Measurements from ENCODE around the gene SLC25A33. TPM values are rescaled to one million over a fixed set of nuclear protein-coding genes. Genes with fewer than 3 reads are reported as not detected.

SLC25A33 gene, protein sequence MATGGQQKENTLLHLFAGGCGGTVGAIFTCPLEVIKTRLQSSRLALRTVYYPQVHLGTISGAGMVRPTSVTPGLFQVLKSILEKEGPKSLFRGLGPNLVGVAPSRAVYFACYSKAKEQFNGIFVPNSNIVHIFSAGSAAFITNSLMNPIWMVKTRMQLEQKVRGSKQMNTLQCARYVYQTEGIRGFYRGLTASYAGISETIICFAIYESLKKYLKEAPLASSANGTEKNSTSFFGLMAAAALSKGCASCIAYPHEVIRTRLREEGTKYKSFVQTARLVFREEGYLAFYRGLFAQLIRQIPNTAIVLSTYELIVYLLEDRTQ
- total RNA-seq: 12.3 and 12.5 TPM in 2 replicates
- polyA plus RNA-seq: 10.4 and 12.2 TPM in 2 replicates

DNA sequence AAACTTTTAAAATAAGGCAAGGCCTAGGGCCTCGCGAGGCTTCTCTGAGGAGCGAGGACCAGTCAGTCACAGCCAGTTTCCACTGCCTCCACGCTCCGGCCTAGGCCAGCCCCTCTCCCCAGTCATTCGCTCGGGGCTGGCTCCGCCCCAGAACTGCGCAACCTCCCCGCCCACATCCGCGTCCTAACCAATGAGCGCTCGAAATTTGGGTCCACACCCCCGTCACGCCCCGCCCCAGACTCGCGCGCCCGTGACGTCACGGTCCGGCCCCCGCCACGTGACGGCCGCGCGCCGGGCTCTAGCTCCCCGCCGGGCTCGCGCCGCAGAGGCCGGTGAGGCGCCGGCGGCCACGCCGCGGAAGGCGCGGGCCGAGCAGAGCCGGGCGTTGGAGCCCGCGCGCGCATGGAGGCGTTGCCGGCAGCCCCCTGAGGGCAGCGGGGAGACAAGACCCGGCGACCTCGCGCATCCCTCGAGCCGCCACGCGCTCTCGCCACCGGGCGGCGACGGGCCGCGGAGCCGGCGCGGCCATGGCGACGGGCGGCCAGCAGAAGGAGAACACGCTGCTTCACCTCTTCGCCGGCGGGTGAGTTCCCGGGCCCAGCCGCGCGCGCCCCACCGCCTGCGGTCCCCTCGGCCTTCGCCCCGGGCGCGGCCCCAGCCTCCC lies at the start of gene SLC25A33:
TSS of gene SLC25A33 (plus strand) at position 301 of the 664 bp plus-strand sequence. CDS start at position 528, 227 bp downstream.
- H3K4me3 ChIP-seq: peak within 1 kb of the TSS; percentile 71
- H3K27ac ChIP-seq: peak within 1 kb of the TSS; percentile 92
- H3K27me3 ChIP-seq: no peaks in the 10 kb centered on the region
- TF ChIP-seq, protein P1, sequence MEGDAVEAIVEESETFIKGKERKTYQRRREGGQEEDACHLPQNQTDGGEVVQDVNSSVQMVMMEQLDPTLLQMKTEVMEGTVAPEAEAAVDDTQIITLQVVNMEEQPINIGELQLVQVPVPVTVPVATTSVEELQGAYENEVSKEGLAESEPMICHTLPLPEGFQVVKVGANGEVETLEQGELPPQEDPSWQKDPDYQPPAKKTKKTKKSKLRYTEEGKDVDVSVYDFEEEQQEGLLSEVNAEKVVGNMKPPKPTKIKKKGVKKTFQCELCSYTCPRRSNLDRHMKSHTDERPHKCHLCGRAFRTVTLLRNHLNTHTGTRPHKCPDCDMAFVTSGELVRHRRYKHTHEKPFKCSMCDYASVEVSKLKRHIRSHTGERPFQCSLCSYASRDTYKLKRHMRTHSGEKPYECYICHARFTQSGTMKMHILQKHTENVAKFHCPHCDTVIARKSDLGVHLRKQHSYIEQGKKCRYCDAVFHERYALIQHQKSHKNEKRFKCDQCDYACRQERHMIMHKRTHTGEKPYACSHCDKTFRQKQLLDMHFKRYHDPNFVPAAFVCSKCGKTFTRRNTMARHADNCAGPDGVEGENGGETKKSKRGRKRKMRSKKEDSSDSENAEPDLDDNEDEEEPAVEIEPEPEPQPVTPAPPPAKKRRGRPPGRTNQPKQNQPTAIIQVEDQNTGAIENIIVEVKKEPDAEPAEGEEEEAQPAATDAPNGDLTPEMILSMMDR (IDR thresholded peaks at IDR 0.05; ENCODE audit: low read depth, low read length): no peak
- no peaks in the 10 kb centered on the region for H3K9me3 ChIP-seq (ENCODE audit: low read depth)
- peak; percentile 97 to 99 for DNase-seq (ENCODE audit: low read depth in 1 of 2, low spot score in 1 of 2)
- peaks cover 17% of the 10 kb centered on the region for H3K4me1 ChIP-seq (ENCODE audit: low read depth)
- H3K36me3 ChIP-seq: no peaks in the 10 kb centered on the region

DNA sequence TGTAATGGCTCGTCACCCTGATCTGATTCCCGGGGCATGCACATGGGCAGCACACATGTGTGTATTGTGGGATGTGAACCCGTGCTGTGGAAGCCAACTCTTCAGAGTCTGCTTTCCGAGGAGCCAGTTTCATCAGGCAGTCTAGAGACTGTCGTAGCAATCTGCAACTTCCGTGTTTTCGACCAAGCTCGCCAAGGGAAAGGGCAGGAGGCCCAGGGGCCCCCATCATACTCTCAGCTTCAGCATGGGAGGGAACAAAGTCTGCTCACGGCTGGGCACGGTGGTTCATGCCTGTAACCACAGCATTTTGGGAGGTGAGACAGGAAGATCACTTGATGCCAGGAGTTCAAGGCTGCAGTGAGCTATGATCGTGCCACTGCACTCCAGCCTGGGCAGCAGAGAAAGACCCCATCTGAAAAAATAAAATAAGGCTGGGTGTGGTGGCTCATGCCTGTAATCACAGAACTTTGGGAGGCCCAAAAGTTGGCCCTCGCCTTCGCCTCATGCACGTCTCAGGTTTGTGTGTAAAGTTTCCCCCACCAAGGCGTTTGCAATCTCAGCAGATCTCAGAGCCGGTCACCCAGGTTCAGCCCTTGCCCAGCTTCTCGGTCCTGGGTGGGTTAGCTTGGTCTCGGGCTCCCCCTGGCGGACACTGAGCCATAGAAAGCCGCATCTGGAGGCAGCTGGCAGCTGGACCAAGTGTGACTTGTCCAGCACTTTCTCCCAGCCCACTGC lies 48.5 kb upstream of the SLC25A33 start:
- TF ChIP-seq, protein P1 (IDR thresholded peaks at IDR 0.05; ENCODE audit: low read depth, low read length): peak; percentile 85

DNA sequence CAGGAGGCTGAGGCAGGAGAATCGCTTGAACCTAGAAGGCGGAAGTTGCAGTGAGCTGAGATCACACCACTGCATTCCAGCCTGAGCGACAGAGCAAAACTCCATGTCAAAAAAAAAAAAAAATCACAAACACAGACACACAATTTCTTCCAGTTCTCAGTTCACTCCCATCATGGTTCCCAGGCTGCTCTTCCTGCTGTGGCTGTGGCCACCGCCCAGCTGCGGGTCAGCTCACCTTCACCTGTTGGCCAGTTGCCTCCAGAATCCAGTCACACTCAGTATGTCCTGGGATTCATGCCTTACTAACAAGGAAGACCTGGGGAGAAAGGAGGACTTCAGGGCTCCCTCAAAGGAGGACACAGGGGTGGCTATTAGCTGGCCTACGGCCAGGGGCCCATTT lies 45.9 kb upstream of the SLC25A33 start:
- Histone ChIP-seq H3K36me3 (no peaks in the 10 kb centered on the region), H3K27ac (no peak overlapping the region), H3K4me1 (ENCODE audit: low read depth) (no peaks in the 10 kb centered on the region), H3K9me3 (ENCODE audit: low read depth) (no peaks in the 10 kb centered on the region), H3K27me3 (peaks cover 15% of the 10 kb centered on the region), H3K4me3 (no peak overlapping the region)
- TF ChIP-seq, protein P1 (IDR thresholded peaks at IDR 0.05; ENCODE audit: low read depth, low read length): no peak
- DNase-seq (ENCODE audit: low read depth in 1 of 2, low spot score in 1 of 2): no peak

More for the DNA sequence above, 48.5 kb upstream of the SLC25A33 start:
- H3K27ac ChIP-seq: no peak overlapping the region
- no peaks in the 10 kb centered on the region for H3K9me3 ChIP-seq (ENCODE audit: low read depth)
- peak; percentile 87 to 88 for DNase-seq (ENCODE audit: low read depth in 1 of 2, low spot score in 1 of 2)
- H3K4me1 ChIP-seq (ENCODE audit: low read depth): no peaks in the 10 kb centered on the region
- no peaks in the 10 kb centered on the region for H3K36me3 ChIP-seq
- H3K27me3 ChIP-seq: peaks cover 12% of the 10 kb centered on the region
- H3K4me3 ChIP-seq: no peak overlapping the region

- peak; percentile 59 to 73 for DNase-seq (ENCODE audit: low read depth in 1 of 2, low spot score in 1 of 2)
- no peak overlapping the region for H3K4me3 ChIP-seq
- peaks cover 15% of the 10 kb centered on the region for H3K27me3 ChIP-seq
- no peaks in the 10 kb centered on the region for H3K4me1 ChIP-seq (ENCODE audit: low read depth)
- H3K36me3 ChIP-seq: no peaks in the 10 kb centered on the region
- TF ChIP-seq, protein P1 (IDR thresholded peaks at IDR 0.05; ENCODE audit: low read depth, low read length): peak; percentile 91
- no peak overlapping the region for H3K27ac ChIP-seq
- no peaks in the 10 kb centered on the region for H3K9me3 ChIP-seq (ENCODE audit: low read depth)
These were observed 44.1 kb upstream of the SLC25A33 start for GRCh38 chr1:9494936-9495758.
